Astrocyte (in vitro differentiated cells and primary cell): ENCODE measurements around the gene CHST15. TPM values are rescaled to one million over a fixed set of nuclear protein-coding genes. Genes with fewer than 3 reads are reported as not detected.
A peak's percentile ranks its signal among the peaks of the same experiment; 100 is the strongest.

Experiments used
- DNase-seq: peaks from one replicate; pipeline ENCODE4 v3.0.0-alpha.2; 2010; ENCODE audit warnings: low read depth
- FAIRE-seq: peaks from 2 replicates; lab custom pipeline; 2011; peaks lifted over from hg19 to GRCh38; lab: Jason Lieb, UNC
- H2AFZ ChIP-seq: 2 replicates; pipeline ENCODE4 v1.6.0; 2012; ENCODE audit warnings: low read depth, low read length, inconsistent platforms
- H3K27ac ChIP-seq: 2 replicates; pipeline ENCODE4 v1.5.1; 2011; ENCODE audit warnings: low read depth, low read length, inconsistent platforms
- H3K27me3 ChIP-seq: 2 replicates; pipeline ENCODE4 v1.6.0; 2011; ENCODE audit warnings: low read length, inconsistent platforms; ENCODE audit not compliant: insufficient read depth
- H3K36me3 ChIP-seq: 2 replicates; pipeline ENCODE4 v1.5.1; 2011; ENCODE audit warnings: low read length, inconsistent platforms; ENCODE audit not compliant: insufficient read depth
- H3K4me1 ChIP-seq: 2 replicates; pipeline ENCODE4 v1.5.1; 2011; ENCODE audit warnings: low read length, inconsistent platforms; ENCODE audit not compliant: insufficient read depth
- H3K4me2 ChIP-seq: 2 replicates; pipeline ENCODE4 v1.6.0; 2012; ENCODE audit warnings: low read length, inconsistent platforms
- H3K4me3 ChIP-seq: 2 replicates; pipeline ENCODE4 v1.5.1; 2011; ENCODE audit warnings: low read depth, mild to moderate bottlenecking, low read length, inconsistent platforms; ENCODE audit not compliant: insufficient read depth
- H3K79me2 ChIP-seq: 2 replicates; pipeline ENCODE4 v1.6.0; 2012; ENCODE audit warnings: mild to moderate bottlenecking, low read length, inconsistent platforms; ENCODE audit not compliant: insufficient read depth
- H3K9ac ChIP-seq: 2 replicates; pipeline ENCODE4 v1.6.0; 2012; ENCODE audit warnings: mild to moderate bottlenecking, low read length, inconsistent platforms
- H3K9me3 ChIP-seq: 2 replicates; pipeline ENCODE4 v1.5.1; 2012; ENCODE audit warnings: low read depth, mild to moderate bottlenecking, low read length, inconsistent platforms; ENCODE audit not compliant: insufficient read depth
- H4K20me1 ChIP-seq: 2 replicates; pipeline ENCODE4 v1.6.0; 2012; ENCODE audit warnings: low read length, inconsistent platforms; ENCODE audit not compliant: insufficient read depth
- H3K27ac Mint-ChIP-seq: one replicate; pipeline ENCODE4 v1.8.0; 2021; ENCODE audit warnings: mild to moderate bottlenecking, mixed read lengths; ENCODE audit not compliant: unreplicated experiment
- H3K27me3 Mint-ChIP-seq: one replicate; pipeline ENCODE4 v1.8.0; 2021; ENCODE audit warnings: low read depth, mixed read lengths; ENCODE audit not compliant: unreplicated experiment
- H3K36me3 Mint-ChIP-seq: one replicate; pipeline ENCODE4 v1.8.0; 2021; ENCODE audit warnings: low read depth, mixed read lengths; ENCODE audit not compliant: unreplicated experiment
- H3K4me1 Mint-ChIP-seq: one replicate; pipeline ENCODE4 v1.8.0; 2021; ENCODE audit warnings: low read depth, mixed read lengths; ENCODE audit not compliant: unreplicated experiment
- H3K4me3 Mint-ChIP-seq: one replicate; pipeline ENCODE4 v1.8.0; 2021; ENCODE audit warnings: mild to moderate bottlenecking, moderate library complexity, mixed read lengths; ENCODE audit not compliant: unreplicated experiment
- H3K9me3 Mint-ChIP-seq: one replicate; pipeline ENCODE4 v1.8.0; 2021; ENCODE audit warnings: mild to moderate bottlenecking, mixed read lengths; ENCODE audit not compliant: unreplicated experiment
- CTCF ChIP-seq: IDR thresholded peaks from 2 replicates; pipeline ENCODE4 v1.5.1; 2011; ENCODE audit warnings: low read depth, mild to moderate bottlenecking, inconsistent platforms, low read length, moderate library complexity; ENCODE audit not compliant: insufficient read depth
- EZH2 ChIP-seq: IDR thresholded peaks from 2 replicates; pipeline ENCODE4 v1.6.1; 2012; ENCODE audit warnings: mild to moderate bottlenecking, low read length, inconsistent platforms; ENCODE audit not compliant: insufficient read depth
- total RNA-seq: library from RNA; stranded (reverse); gene quantifications from 2 replicates; pipeline ENCODE4 v1.2.1, GENCODE V29; 2021

The CHST15 gene
- total RNA-seq, 1 donor from 2014 or later, result 20.6 TPM

DNA sequence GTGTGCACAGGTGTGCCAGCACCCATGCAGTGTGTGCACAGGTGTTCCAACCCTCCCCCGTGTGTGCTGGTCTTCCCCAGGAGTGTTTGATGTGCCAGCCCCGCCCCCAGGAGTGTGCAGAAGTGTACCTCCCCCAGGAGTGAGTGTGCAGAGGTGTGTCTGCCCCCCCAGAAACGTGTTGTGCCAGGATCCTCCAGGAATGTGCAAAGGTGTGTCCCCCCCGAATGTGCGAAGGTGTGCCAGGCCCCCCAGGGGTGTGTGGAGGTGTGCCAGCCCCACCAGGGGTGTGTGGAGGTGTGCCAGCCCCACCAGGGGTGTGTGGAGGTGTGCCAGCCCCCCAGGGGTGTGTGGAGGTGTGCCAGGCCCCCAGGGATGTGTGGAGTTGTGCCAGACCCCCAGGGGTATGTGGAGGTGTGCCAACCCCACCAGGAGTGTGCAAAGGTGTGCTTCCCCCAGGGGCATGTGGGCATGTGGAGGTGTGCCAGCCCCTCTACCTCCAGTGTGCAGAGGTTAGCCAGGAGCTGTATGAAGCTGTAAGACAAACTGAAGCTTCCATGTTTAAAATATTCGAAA is 33.2 kb downstream of the CHST15 start:
- peaks cover 14% of the 10 kb centered on the region for H3K4me1 Mint-ChIP-seq
- DNase-seq (no peak), FAIRE-seq (no peak)
- no peak overlapping the region for H3K4me2 ChIP-seq
- peaks cover 10% of the 10 kb centered on the region for H3K36me3 Mint-ChIP-seq
- peaks cover 6% of the 10 kb centered on the region for H3K27me3 Mint-ChIP-seq
- no peak overlapping the region for H3K27ac ChIP-seq
- TF ChIP-seq EZH2 (no peak), CTCF (no peak)
- no peak overlapping the region for H2AFZ ChIP-seq
- H3K27ac Mint-ChIP-seq, result no peak overlapping the region
- no peak overlapping the region for H3K4me3 ChIP-seq
- no peaks in the 10 kb centered on the region for H3K36me3 ChIP-seq
- H3K4me1 ChIP-seq, result peaks cover 13% of the 10 kb centered on the region
- H3K9ac ChIP-seq, result no peak overlapping the region
- no peaks in the 10 kb centered on the region for H3K79me2 ChIP-seq
- no peaks in the 10 kb centered on the region for H3K9me3 ChIP-seq
- no peak overlapping the region for H3K4me3 Mint-ChIP-seq
- peaks cover 40% of the 10 kb centered on the region for H4K20me1 ChIP-seq
- no peaks in the 10 kb centered on the region for H3K9me3 Mint-ChIP-seq
- H3K27me3 ChIP-seq, result peaks cover 3% of the 10 kb centered on the region

DNA sequence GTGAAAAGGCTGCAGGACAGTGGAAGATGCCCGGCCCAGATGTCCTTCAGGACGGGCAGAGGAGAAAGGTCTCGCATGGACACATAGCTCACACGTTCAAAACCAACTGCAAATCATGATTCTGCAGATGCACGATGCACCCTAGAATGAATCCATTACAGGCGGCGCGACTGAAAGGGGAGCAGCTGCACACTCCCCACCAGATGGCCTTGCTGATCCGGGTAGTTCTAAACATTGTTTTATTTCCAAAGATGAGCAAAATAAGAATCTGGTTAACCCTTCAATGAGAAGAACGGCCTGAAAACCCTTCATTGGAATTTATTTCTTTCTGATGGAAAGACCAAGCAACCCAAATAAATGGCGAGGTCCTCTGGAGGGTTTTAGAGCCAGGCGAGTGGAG is 33.8 kb downstream of the CHST15 start:
- no peak overlapping the region for H3K9ac ChIP-seq
- peaks cover 37% of the 10 kb centered on the region for H4K20me1 ChIP-seq
- DNase-seq, result no peak
- no peaks in the 10 kb centered on the region for H3K9me3 ChIP-seq
- peaks cover 10% of the 10 kb centered on the region for H3K4me1 ChIP-seq
- H3K79me2 ChIP-seq, result no peaks in the 10 kb centered on the region
- no peaks in the 10 kb centered on the region for H3K36me3 ChIP-seq
- H3K4me3 Mint-ChIP-seq, result no peak overlapping the region
- H3K4me2 ChIP-seq, result no peak overlapping the region
- no peak overlapping the region for H3K4me3 ChIP-seq
- peaks cover 6% of the 10 kb centered on the region for H3K27me3 Mint-ChIP-seq
- peaks cover 13% of the 10 kb centered on the region for H3K36me3 Mint-ChIP-seq
- H3K27ac ChIP-seq, result no peak overlapping the region
- TF ChIP-seq CTCF (no peak), EZH2 (no peak)
- no peaks in the 10 kb centered on the region for H3K9me3 Mint-ChIP-seq
- H3K27ac Mint-ChIP-seq, result no peak overlapping the region
- H3K4me1 Mint-ChIP-seq, result peaks cover 10% of the 10 kb centered on the region
- peaks cover 3% of the 10 kb centered on the region for H3K27me3 ChIP-seq
- no peak overlapping the region for H2AFZ ChIP-seq
- no peak for FAIRE-seq

GRCh38 chr10:124058346-124059003 is 34.9 kb downstream of the CHST15 start:
- Histone ChIP-seq H3K36me3 (no peaks in the 10 kb centered on the region), H3K9ac (no peak overlapping the region), H3K4me2 (no peak overlapping the region), H2AFZ (no peak overlapping the region), H3K4me1 (peaks cover 3% of the 10 kb centered on the region), H3K4me3 (no peak overlapping the region), H3K27me3 (peaks cover 3% of the 10 kb centered on the region), H3K9me3 (no peaks in the 10 kb centered on the region), H4K20me1 (peaks cover 35% of the 10 kb centered on the region), H3K27ac (no peak overlapping the region), H3K79me2 (no peaks in the 10 kb centered on the region)
- Mint-ChIP-seq H3K4me1 (peaks cover 4% of the 10 kb centered on the region), H3K36me3 (peaks cover 11% of the 10 kb centered on the region), H3K9me3 (no peaks in the 10 kb centered on the region), H3K27ac (peak overlapping the region; percentile 38), H3K27me3 (peaks cover 6% of the 10 kb centered on the region), H3K4me3 (no peak overlapping the region)
- TF ChIP-seq CTCF (no peak), EZH2 (no peak)
- FAIRE-seq (no peak), DNase-seq (no peak)
